SK-N-SH treated with all-trans-retinoic acid at 6 μM for 48 hours (cell line): ENCODE data around the gene KRT1.

Experiments used
- ATAC-seq: fragments of 200-7000 bp; cut with Tn5 transposase; 3 replicates; pipeline ENCODE4 v1.9.1; 2020; ENCODE audit warnings: mild to moderate bottlenecking, moderate library complexity
- ARNTL ChIP-seq: fragments of 450-650 bp; formaldehyde crosslinking; IDR thresholded peaks from 2 replicates; pipeline ENCODE4 v1.5.0; 2020; ENCODE audit warnings: low read depth, mild to moderate bottlenecking, moderate library complexity, borderline replicate concordance
- BACH2 ChIP-seq: fragments of 250-450 bp; sonication (Bioruptor Pico); IDR thresholded peaks from 2 replicates; pipeline ENCODE4 v1.9.0; 2021; ENCODE audit warnings: mild to moderate bottlenecking, borderline replicate concordance
- CSDC2 ChIP-seq: fragments of 250-450 bp; sonication (Bioruptor Pico); IDR thresholded peaks from 2 replicates; pipeline ENCODE4 v1.5.0; 2020; ENCODE audit warnings: mild to moderate bottlenecking, moderate library complexity
- ESRRG ChIP-seq: fragments of 250-450 bp; sonication (Bioruptor Pico); IDR thresholded peaks from 2 replicates; pipeline ENCODE4 v1.6.1; 2021; ENCODE audit warnings: mild to moderate bottlenecking
- ISL1 ChIP-seq: fragments of 250-450 bp; sonication (Bioruptor Pico); IDR thresholded peaks from 2 replicates; pipeline ENCODE4 v2.1.2; 2022; ENCODE audit warnings: mild to moderate bottlenecking, moderate library complexity
- OSR1 ChIP-seq: fragments of 250-450 bp; sonication (Bioruptor Pico); IDR thresholded peaks from 2 replicates; pipeline ENCODE4 v1.8.0; 2022; ENCODE audit warnings: moderate library complexity, mild to moderate bottlenecking, inconsistent platforms
- PPARA ChIP-seq: fragments of 250-450 bp; sonication (Bioruptor Pico); IDR thresholded peaks from 2 replicates; pipeline ENCODE4 v1.5.0; 2020; ENCODE audit warnings: mild to moderate bottlenecking, borderline replicate concordance
- RARB ChIP-seq: fragments of 250-450 bp; sonication (Bioruptor Pico); IDR thresholded peaks from 2 replicates; pipeline ENCODE4 v1.8.0; 2021; ENCODE audit warnings: mild to moderate bottlenecking, moderate library complexity
- SNAI2 ChIP-seq: fragments of 250-450 bp; sonication (Bioruptor Pico); IDR thresholded peaks from 2 replicates; pipeline ENCODE4 v1.5.0; 2020; ENCODE audit warnings: mild to moderate bottlenecking, moderate library complexity
- TCF4 ChIP-seq: fragments of 250-450 bp; sonication (Bioruptor Pico); IDR thresholded peaks from 2 replicates; pipeline ENCODE4 v1.8.0; 2021; ENCODE audit warnings: mild to moderate bottlenecking, moderate library complexity, borderline replicate concordance
- TOX ChIP-seq: fragments of 250-450 bp; sonication (Bioruptor Pico); IDR thresholded peaks from 2 replicates; pipeline ENCODE4 v1.8.0; 2021; ENCODE audit warnings: mild to moderate bottlenecking, moderate library complexity, borderline replicate concordance
- ZC3H10 ChIP-seq: fragments of 250-450 bp; sonication (Bioruptor Pico); IDR thresholded peaks from 2 replicates; pipeline ENCODE4 v1.5.1; 2021; ENCODE audit warnings: mild to moderate bottlenecking, moderate library complexity
- ZNF565 ChIP-seq: fragments of 450-650 bp; formaldehyde crosslinking; conservative IDR thresholded peaks from 2 replicates; pipeline ENCODE4 v1.5.0; 2020; ENCODE audit warnings: low read depth, mild to moderate bottlenecking, moderate library complexity
- ZNF70 ChIP-seq: fragments of 450-650 bp; formaldehyde crosslinking; IDR thresholded peaks from 2 replicates; pipeline ENCODE4 v1.5.0; 2020; ENCODE audit warnings: mild to moderate bottlenecking, moderate library complexity
- TF ChIP-seq, protein P1 (sequence below): fragments of 250-450 bp; sonication (Bioruptor Pico); IDR thresholded peaks from 2 replicates; pipeline ENCODE4 v1.8.0; 2021; ENCODE audit warnings: low read depth, mild to moderate bottlenecking, moderate library complexity, borderline replicate concordance
- TF ChIP-seq, protein P2 (sequence below): fragments of 250-450 bp; sonication (Bioruptor Pico); IDR thresholded peaks from 2 replicates; pipeline ENCODE4 v1.5.1; 2020; ENCODE audit warnings: low read depth, mild to moderate bottlenecking, moderate library complexity
- TF ChIP-seq, protein P3 (sequence below): fragments of 250-450 bp; sonication (Bioruptor Pico); IDR thresholded peaks from 2 replicates; pipeline ENCODE4 v1.5.0; 2020; ENCODE audit warnings: mild to moderate bottlenecking, moderate library complexity
- TF ChIP-seq, protein P4 (sequence below): fragments of 250-450 bp; sonication (Bioruptor Pico); IDR thresholded peaks from 2 replicates; pipeline ENCODE4 v1.5.1; 2021; ENCODE audit warnings: mild to moderate bottlenecking, moderate library complexity
- TF ChIP-seq, protein P5 (sequence below): fragments of 250-450 bp; sonication (Bioruptor Pico); IDR thresholded peaks from 2 replicates; pipeline ENCODE4 v1.8.0; 2020; ENCODE audit warnings: mild to moderate bottlenecking, moderate library complexity, borderline replicate concordance

KRT1 gene

DNA sequence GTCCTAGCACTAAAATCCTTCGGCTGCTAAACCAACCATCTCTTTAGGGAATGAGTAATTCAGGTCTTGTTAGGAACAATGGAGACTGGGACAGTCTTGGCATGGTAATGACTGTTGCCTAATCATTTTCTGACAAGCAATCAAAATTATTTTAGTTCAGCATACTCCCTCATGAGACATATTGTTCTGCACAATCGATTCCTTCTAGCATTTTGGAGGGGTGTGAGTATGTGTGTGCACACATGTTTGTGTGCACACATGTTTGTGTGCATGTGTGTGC lies 2.1 kb upstream of the KRT1 start:
- TF ChIP-seq, protein P1, sequence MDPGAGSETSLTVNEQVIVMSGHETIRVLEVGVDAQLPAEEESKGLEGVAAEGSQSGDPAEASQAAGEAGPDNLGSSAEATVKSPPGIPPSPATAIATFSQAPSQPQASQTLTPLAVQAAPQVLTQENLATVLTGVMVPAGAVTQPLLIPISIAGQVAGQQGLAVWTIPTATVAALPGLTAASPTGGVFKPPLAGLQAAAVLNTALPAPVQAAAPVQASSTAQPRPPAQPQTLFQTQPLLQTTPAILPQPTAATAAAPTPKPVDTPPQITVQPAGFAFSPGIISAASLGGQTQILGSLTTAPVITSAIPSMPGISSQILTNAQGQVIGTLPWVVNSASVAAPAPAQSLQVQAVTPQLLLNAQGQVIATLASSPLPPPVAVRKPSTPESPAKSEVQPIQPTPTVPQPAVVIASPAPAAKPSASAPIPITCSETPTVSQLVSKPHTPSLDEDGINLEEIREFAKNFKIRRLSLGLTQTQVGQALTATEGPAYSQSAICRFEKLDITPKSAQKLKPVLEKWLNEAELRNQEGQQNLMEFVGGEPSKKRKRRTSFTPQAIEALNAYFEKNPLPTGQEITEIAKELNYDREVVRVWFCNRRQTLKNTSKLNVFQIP (CRISPR knock-in tag) = no peak
- no peak for ATAC-seq

DNA sequence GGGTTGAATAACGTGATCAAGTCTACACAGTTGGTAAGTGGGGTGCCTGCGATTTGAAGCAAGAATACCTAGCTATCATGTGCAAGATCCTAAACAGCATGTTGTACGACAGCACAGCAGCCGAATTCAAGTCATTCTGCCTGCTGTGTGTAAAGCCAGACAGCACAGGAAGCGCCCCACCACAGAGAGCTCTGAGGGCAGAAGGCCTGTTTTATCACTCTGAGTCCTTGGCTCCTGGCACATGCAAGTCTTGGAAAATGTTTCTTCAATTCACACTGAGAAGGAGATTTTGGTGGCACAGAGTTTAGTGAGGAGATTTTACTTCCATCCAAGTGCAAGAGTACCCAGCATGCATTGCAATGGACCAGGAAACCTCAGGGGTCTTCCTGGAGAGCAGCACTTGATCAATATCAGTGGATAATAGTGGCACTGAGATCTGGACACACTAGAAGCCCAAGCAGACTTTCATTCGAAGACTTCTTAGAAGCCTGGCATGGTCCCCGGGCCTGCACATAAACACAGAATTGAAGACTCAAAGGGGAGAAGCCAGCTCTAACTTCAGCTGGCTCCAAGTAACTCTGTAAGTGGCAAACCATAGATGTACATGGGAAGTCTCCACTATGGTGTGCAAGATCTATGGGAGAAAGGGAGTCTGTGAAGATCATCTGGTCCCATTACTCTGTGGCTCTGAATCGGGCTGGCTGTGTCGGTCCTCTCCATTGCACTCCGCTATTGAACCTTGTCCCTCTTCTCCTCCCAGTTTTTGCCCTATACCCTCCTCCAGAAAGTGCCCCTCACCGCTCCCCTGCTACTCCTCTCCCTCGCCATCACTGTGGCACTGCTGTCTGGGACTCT lies 1.5 kb upstream of the KRT1 start:
- no peak for ATAC-seq
- TF ChIP-seq, protein P1 (CRISPR knock-in tag) = no peak
- no peak for TF ChIP-seq SNAI2 (CRISPR knock-in tag)
- TF ChIP-seq, protein P2, sequence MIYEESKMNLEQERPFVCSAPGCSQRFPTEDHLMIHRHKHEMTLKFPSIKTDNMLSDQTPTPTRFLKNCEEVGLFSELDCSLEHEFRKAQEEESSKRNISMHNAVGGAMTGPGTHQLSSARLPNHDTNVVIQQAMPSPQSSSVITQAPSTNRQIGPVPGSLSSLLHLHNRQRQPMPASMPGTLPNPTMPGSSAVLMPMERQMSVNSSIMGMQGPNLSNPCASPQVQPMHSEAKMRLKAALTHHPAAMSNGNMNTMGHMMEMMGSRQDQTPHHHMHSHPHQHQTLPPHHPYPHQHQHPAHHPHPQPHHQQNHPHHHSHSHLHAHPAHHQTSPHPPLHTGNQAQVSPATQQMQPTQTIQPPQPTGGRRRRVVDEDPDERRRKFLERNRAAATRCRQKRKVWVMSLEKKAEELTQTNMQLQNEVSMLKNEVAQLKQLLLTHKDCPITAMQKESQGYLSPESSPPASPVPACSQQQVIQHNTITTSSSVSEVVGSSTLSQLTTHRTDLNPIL (CRISPR knock-in tag) = no peak
- TF ChIP-seq OSR1 (CRISPR knock-in tag) = no peak
- TF ChIP-seq CSDC2 = no peak
- TF ChIP-seq, protein P3, sequence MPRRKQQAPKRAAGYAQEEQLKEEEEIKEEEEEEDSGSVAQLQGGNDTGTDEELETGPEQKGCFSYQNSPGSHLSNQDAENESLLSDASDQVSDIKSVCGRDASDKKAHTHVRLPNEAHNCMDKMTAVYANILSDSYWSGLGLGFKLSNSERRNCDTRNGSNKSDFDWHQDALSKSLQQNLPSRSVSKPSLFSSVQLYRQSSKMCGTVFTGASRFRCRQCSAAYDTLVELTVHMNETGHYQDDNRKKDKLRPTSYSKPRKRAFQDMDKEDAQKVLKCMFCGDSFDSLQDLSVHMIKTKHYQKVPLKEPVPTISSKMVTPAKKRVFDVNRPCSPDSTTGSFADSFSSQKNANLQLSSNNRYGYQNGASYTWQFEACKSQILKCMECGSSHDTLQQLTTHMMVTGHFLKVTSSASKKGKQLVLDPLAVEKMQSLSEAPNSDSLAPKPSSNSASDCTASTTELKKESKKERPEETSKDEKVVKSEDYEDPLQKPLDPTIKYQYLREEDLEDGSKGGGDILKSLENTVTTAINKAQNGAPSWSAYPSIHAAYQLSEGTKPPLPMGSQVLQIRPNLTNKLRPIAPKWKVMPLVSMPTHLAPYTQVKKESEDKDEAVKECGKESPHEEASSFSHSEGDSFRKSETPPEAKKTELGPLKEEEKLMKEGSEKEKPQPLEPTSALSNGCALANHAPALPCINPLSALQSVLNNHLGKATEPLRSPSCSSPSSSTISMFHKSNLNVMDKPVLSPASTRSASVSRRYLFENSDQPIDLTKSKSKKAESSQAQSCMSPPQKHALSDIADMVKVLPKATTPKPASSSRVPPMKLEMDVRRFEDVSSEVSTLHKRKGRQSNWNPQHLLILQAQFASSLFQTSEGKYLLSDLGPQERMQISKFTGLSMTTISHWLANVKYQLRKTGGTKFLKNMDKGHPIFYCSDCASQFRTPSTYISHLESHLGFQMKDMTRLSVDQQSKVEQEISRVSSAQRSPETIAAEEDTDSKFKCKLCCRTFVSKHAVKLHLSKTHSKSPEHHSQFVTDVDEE (CRISPR knock-in tag) = no peak
- no peak for TF ChIP-seq RARB (CRISPR knock-in tag)
- TF ChIP-seq ZNF565 (CRISPR knock-in tag) = no peak
- TF ChIP-seq ISL1 (CRISPR knock-in tag) = no peak
- TF ChIP-seq, protein P4, sequence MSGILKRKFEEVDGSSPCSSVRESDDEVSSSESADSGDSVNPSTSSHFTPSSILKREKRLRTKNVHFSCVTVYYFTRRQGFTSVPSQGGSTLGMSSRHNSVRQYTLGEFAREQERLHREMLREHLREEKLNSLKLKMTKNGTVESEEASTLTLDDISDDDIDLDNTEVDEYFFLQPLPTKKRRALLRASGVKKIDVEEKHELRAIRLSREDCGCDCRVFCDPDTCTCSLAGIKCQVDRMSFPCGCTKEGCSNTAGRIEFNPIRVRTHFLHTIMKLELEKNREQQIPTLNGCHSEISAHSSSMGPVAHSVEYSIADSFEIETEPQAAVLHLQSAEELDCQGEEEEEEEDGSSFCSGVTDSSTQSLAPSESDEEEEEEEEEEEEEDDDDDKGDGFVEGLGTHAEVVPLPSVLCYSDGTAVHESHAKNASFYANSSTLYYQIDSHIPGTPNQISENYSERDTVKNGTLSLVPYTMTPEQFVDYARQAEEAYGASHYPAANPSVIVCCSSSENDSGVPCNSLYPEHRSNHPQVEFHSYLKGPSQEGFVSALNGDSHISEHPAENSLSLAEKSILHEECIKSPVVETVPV = no peak
- no peak for TF ChIP-seq TCF4 (CRISPR knock-in tag)
- TF ChIP-seq PPARA (CRISPR knock-in tag) = no peak

DNA sequence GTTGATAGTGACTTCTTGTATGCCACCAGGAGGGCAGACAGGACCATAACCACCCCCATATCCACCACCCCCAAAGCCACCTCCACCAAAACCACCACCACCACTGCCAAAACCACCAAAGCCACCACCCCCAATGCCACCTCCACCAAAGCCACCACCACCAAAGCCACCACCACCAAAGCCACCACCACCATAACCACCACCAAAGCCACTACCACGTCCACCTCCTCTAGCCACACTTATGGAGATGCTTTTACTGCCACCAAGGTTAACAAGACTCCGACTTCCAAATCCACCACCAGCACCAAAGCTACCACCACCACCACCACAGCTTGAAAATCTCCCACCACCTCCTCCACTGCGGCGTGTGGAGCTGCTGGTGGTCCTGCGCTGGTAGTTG lies 332 bp downstream of the KRT1 start:
- ATAC-seq = no peak
- TF ChIP-seq SNAI2 (CRISPR knock-in tag) (no peak), ZNF565 (CRISPR knock-in tag) (no peak), ESRRG (CRISPR knock-in tag) (no peak), ZNF70 (CRISPR knock-in tag) (no peak), TOX (CRISPR knock-in tag) (no peak), ARNTL (CRISPR knock-in tag) (no peak), ZC3H10 (CRISPR knock-in tag) (no peak), BACH2 (CRISPR knock-in tag) (no peak)
- TF ChIP-seq, protein P5, sequence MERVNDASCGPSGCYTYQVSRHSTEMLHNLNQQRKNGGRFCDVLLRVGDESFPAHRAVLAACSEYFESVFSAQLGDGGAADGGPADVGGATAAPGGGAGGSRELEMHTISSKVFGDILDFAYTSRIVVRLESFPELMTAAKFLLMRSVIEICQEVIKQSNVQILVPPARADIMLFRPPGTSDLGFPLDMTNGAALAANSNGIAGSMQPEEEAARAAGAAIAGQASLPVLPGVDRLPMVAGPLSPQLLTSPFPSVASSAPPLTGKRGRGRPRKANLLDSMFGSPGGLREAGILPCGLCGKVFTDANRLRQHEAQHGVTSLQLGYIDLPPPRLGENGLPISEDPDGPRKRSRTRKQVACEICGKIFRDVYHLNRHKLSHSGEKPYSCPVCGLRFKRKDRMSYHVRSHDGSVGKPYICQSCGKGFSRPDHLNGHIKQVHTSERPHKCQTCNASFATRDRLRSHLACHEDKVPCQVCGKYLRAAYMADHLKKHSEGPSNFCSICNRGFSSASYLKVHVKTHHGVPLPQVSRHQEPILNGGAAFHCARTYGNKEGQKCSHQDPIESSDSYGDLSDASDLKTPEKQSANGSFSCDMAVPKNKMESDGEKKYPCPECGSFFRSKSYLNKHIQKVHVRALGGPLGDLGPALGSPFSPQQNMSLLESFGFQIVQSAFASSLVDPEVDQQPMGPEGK (CRISPR knock-in tag) = no peak
- TF ChIP-seq, protein P2 (CRISPR knock-in tag) = no peak
- TF ChIP-seq, protein P1 (CRISPR knock-in tag) = no peak
- TF ChIP-seq, protein P3 (CRISPR knock-in tag) = no peak
